H1 (cell line): Measurements from ENCODE around the gene SCAF1. TPM values are rescaled to one million over a fixed set of nuclear protein-coding genes. Genes with fewer than 3 reads are reported as not detected.

ENCODE experiments used
- CHD7 ChIP-seq: fragments of 300-600 bp; sonication (generic); IDR thresholded peaks from 2 replicates; pipeline ENCODE4 v1.7.1; 2012; ENCODE audit warnings: low read length, moderate library complexity, mild to moderate bottlenecking, inconsistent platforms; ENCODE audit not compliant: insufficient replicate concordance
- FOSL1 ChIP-seq: IDR thresholded peaks from 2 replicates; pipeline ENCODE4 v1.6.1; 2011; ENCODE audit warnings: mild to moderate bottlenecking, low read depth, low read length, moderate library complexity; ENCODE audit not compliant: insufficient read depth
- GTF2F1 ChIP-seq: IDR thresholded peaks from 2 replicates; pipeline ENCODE4 v1.6.1; 2012; ENCODE audit warnings: low read depth, low read length, improper control_type of control experiment, borderline replicate concordance
- RBBP5 ChIP-seq: IDR thresholded peaks from 2 replicates; pipeline ENCODE4 v1.7.1; 2012; ENCODE audit warnings: low read depth, mild to moderate bottlenecking, inconsistent platforms, low read length, moderate library complexity, borderline replicate concordance
- SUZ12 ChIP-seq: fragments of 200-600 bp; sonication (generic); IDR thresholded peaks from 2 replicates; pipeline ENCODE4 v1.6.1; 2012; ENCODE audit warnings: mild to moderate bottlenecking, inconsistent platforms, low read length, moderate library complexity, mixed read lengths
- polyA plus RNA-seq, 7 experiments: library from polyadenylated mRNA; depleted of rRNA in 3 of 7; stranded (reverse) in 5 of 7; unstranded in 2 of 7; fragments of >200 nt in 5 of 7; fragments of 200-250 nt in 2 of 7; gene quantifications; 1 replicate in 5 of 7; 2 replicates in 1 of 7; 4 replicates in 1 of 7; pipeline versions ENCODE4 v1.2.1 to v1.2.3, GENCODE V29; 2011 to 2013; ENCODE audit warnings: missing spikeins in 2 of 7, mixed read lengths in 2 of 7
- total RNA-seq: library from RNA; stranded (reverse); fragmentation: NEBNext Ultra II Directional; extraction: Animal tissue kit (Norgen Biotek cat#: 25700); gene quantifications from 2 replicates; pipeline ENCODE4 v1.2.1, GENCODE V29; 2021

Gene SCAF1
- total and polyA plus RNA-seq, 2 of the 8 experiments (the other 6 are each of a cell fraction or from before 2014, with no cell fraction given) = 9.7 to 81.7 TPM

GRCh38 chr19:49639401-49640112, 2.5 kb upstream of the SCAF1 start (continued):
- TF ChIP-seq RBBP5 (no peak), SUZ12 (no peak), GTF2F1 (no peak), CHD7 (no peak), FOSL1 (no peak)
